ENCODE measurements around the gene OPCML. TPM values are rescaled to one million over a fixed set of nuclear protein-coding genes. Genes with fewer than 3 reads are reported as not detected.
A peak's percentile ranks its signal among the peaks of the same experiment; 100 is the strongest.

The OPCML gene
- total RNA-seq, 1 donor from 2014 or later = 0.10 TPM

DNA sequence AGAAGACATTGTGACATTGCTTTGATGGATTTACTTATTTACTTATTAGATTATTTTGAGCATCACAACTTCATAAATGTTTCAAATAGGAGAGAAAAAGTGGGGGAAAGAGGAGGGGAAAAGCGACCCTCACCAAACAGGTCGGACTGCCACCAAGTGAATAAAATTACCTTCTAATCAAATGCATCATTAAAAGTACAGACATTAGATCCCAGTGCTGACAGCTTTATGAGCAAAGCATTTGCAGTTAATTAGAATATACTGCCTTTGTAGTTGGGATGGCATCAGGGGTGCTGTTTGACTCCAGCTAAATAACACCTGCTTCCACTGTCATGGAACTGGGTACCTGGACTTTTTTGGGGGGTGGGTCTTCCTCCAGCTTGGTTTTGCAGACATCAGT is 299.6 kb downstream of the OPCML start:
- no peak for DNase-seq (ENCODE audit: low spot score)

DNA sequence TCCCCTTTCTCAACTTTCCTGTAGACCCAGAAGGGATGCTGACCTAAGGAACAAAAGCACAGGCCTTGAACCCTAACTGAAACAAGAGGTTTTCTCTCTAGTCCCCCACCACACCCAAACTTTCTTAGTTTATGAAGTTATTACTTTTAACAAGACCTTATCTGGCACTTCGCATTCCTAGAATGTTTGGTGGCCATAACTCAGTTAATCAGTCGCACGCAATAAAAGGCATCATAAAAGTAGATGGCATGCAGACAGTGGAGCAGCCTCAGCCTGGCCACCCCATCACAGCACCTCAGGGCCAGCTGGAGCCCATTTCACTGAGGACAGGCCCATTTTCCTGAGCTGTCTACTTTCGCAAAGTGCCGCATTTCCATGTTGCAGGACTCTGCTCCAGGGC is 301.9 kb downstream of the OPCML start:
- DNase-seq (ENCODE audit: low spot score) = no peak

DNA sequence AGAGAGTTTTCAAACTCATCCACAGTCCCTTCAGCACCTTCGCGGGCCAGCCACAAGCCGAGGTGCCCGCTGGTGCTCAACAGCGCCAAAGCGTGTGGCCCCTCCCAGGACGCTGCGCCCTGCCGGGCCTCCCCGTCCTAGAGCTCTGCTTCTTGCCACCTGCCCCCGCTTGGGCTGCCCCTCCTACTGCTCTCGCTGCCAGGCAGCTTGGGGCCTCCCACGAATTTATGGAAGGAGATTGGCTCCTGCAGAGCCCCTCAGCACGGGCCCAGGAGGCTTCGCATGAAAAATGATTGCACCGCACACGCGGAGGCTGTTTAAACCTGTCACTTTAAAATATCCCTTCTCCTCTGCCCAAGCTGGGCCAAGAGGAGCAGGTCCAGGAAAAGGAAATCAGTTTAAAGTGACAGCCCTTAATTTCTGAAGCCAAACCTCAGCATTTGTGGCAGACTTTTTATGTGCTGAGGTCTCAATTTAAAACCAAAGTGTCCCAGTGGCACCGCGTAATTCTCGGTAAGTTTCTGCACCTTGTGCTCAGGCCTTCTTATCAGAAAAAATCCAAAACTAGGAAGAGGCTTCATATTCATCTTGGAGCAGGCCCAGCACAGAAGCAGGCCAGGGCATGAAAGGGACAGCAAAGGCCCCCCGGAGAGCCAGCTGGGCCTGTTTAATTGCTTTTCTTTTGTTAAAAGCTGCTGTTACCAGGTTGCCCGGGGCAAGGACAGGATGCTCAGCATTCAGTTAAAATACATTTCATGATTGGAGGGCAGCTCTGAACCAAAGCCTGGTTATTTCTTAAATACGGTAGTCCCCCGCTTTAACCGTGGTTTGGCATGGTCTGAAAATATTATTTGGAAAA is 303.6 kb downstream of the OPCML start:
- no peak for DNase-seq (ENCODE audit: low spot score)

DNA sequence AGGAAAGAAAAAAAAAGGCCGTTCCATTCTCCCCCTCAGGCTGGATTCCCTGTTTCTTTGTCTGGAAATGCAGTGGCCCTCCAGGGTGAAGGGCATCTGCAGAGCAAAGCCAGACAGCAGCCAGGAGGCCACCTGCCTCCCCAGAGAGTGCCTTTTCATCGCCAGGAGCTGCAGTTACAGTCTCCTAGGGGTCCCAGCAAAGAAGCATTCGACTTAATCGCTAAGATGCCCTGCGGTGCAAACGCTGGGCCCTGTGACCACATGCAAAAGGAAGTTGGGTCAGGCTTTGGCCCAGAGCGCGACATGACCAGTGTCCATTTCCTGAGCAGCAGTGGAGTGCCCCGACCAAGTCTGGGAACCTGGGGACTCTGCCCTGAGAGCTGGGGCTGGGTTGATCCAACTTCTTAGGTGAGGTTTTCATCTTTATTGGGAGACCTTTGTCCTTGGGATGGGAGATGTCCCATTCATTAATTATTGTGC is 304.6 kb downstream of the OPCML start:
- DNase-seq (ENCODE audit: low spot score) = no peak

DNA sequence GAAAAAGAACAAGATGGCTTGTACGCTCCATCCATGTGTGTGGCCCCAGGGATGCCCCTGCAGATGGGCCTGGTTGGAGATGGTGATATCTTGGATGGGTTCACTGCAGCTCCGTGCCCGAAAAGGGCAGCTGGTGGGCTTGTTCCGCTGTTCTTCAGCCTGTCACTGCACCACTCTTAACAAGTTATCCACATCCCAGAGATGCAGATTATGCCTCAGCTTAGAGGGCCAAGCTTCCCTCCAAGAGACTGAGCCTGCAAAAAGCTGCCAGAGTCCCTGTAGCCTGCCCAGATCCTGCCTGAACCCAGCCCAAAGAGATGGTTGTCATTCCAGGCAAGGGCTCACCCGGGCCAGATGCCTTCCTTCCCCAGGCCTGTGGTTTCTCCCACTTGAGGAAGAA is 308.0 kb downstream of the OPCML start:
- DNase-seq (ENCODE audit: low spot score) = no peak

DNA sequence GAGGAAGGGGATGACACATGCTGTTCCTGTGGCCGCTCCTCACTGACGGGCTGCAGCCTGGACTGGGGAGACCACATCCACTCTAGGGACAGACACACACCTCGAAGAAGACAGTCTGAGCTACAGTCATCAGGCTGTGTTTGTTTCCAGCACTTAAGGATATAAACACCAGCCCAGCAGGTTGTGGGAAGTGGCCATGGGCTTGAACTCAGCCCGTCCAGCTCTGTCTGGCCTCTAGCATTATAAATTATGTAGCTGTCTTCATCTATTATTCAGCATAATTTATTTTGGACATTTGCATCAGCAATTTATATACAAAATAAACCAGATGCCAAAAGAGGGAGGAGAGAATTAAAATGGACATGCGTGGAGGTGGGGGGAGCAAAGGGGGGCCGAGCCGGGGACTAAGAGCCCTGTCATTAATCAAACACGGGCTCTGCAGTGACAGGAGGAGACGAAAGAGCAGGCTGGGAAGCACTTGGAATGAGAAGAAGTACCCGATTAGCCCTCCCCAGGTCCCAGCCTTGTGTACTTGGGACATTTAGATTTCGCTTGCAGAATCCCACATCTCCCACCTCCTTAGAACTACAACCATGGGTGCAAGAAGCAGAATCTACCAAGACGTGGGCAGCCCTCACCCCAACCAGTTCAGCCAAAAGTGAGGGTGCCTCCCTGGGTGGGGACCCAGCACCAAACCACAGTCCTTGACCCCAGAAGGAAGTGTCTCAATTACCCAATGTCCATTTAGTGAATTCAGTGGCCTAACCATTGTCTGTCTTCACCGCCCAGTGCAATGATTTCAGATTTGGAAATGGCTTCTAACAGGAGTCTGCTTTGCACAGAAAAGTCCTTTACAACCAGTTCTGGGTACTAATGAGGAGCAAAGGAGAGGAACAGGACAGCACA is 309.6 kb downstream of the OPCML start:
- DNase-seq (ENCODE audit: low spot score) = no peak

DNA sequence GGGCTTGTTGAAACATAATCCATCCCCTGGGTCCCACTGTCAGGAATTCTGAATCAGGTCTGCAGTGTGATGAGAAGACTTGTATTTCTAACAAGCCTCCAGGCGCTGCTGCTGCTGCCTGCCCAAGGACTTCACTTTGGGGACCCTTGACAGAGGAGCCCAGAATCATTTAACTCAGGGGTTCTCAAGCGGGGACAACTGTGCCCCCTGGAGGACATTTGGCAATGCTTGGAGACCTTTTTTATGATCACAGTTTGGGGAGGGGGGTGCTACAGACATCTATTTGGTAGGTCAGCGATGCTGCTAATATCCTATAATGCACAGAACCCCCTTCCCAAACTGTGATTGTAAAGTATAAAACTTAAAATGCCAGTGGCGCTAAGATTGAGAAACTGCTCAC is 312.8 kb downstream of the OPCML start:
- no peak for DNase-seq (ENCODE audit: low spot score)

DNA sequence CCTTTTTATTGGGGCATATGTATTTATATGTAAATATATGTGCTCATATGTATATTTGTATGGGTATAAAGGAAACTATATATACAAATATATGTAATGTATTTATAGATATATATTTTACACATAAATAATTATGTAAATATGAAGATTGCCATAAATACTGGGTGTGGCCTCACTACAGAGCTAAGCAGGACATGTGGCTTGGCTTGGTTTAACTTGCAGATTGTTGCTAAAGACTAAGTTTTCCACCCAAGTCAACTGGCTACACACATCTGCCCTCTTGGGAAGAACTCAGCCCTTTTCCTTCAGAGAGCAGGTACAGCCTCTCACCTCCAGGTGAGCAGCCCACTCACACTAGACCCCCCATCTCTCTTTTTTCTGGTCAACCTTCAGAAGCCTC is 315.5 kb downstream of the OPCML start:
- no peak for DNase-seq (ENCODE audit: low spot score)

DNA sequence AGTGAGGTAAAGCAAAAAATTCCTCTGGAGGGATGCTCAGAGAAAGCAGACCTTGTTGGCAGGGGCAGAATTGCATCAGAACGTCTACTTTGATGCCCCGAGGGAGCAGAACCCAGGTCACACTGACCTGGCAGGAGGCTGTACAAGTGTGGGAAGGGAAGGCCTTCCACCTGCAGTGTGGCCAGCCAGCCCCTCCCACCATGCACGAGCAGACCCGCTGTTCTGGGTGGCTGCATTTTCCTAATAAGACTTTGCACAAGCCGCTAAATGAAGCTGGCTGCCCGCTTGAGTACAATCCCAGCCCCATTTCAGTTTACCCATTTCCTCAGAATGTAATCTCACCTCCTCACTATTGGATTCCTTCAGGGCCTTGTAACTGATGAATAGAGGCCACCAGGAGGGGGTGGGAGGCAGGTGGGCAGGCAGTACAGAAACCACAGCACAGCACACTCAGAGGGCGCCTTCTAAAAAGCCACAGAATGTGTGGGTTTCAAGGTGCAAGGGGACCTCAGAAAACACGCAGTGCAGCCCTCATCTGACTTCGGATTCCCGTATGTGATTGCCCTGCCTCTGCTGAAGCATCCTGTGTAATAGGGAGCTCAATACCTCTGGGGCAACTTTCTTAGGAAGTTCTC is 316.6 kb downstream of the OPCML start:
- DNase-seq (ENCODE audit: low spot score) = no peak

DNA sequence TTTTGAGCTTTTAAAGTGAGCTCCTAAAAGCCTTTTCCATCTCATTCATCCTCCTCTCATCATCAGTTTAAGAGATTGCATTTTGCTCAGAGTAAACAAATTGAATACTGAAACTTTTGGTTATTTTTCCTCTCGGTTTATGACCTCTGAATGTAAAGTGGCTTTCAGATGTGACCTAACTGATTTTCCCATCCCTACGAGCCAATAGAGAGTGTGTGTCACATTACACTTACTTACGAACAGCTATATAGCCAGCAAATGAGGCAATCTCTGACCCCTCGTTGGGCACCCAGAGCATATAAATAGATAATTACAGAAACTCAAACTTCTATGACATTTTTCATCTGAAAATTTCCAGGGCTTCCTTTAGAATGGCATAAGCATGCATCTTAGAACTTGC is 317.7 kb downstream of the OPCML start:
- DNase-seq (ENCODE audit: low spot score) = no peak

DNA sequence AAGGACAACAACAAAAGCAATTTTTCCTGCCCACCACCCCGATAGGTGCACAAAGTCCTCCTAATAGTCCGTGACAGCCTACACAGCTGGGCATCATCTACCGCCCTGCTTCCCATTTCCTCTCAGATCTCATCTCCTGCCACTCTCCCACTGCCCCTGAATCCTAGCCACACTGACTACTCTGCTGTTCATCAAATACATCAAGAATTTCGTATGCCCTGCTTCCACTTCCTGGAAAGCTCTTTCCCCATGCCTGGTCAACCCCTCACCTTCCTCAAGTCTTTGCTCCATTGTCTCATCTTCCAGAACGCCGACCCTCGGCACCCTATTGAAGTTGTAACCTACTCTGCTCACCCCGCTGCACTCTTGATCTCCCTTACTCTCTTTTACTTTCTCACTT is 320.1 kb downstream of the OPCML start:
- DNase-seq (ENCODE audit: low spot score) = no peak

DNA sequence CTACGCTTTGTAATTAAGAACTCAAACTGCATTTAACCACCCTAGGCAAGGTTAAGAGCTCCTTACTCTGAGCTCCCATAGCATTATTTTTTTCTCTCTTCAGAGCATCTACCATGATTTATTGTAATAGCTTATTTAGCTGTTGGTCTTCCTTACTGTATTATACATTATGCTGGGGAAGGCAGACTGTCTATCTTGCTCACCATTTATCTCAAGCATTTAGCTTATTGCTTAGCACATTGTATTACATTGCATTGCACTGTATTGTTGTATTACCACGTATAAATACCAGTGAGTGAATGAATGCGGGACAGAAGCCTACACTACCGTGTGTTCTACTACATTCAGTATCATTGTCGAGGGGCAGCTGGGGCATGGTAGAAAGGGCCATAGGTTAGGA is 324.3 kb downstream of the OPCML start:
- DNase-seq (ENCODE audit: low spot score) = no peak

DNA sequence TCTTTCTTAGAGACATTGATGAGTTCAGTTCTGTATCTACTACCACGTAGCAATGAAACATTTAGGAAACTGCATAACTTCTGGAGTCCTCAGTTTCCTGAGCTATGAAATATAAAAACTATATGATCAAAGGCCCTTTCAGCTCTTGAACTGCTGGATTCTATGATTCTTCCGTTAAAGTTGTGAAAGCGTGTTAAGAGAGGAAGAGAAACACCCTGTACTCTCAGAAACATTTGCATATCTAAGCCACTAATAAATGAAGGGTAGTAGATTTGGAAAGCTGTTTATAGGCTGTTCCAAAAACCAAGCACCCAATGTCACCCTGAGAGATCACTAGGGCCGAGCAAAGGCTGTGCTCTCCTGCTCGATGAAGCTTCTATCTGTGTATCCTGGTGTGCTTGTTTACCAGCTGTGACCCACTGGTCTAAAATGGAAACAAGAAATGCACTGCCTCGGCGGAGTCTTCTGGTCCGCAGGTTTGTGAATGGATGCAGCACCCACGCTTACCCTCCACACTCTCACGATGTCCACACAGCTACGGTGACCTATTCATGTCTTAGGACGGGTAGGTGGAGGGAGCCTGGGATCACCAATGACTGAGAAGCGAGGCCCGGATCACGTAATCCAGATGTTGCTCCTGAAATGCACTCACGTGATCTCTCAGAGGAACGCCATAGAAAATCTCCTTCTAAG is 325.8 kb downstream of the OPCML start:
- no peak for DNase-seq (ENCODE audit: low spot score)

DNA sequence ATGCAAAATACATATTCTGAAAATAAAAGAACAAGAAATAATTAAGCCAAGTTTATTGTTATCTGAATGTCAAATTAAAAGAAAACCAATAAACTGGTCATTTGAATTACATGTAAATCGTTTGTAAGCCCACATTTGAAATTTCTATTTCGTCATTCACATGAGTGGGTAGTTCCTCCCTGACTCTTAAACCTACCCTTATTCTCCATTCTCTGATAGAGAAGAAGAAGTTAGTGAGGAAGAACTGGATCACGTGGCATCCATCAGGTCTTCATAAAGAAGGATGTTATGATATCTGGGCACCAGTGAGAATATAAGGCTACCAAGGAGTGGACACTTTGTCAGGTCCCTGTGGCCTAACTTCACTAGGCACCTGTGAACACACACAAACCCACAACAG is 328.1 kb downstream of the OPCML start:
- no peak for DNase-seq (ENCODE audit: low spot score)

DNA sequence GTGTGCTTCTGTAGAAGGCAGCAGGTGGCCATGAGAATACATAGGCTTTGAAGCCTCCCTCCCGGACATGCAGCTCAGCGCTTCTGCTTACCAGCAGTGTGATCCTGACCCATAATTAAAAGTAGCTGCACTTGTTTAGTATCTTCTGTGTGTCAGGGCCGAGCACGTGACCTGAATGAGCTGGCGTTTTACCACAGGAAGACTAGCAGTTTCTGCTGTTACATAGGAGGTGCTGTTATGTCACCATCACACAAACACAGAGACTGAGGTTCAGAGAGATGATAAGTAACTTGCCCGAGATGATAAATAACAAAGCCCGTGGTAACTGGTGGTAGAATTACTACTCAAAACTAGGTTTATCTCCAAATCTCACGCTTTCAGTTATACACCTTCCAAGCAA is 329.5 kb downstream of the OPCML start:
- DNase-seq (ENCODE audit: low spot score) = no peak

DNA sequence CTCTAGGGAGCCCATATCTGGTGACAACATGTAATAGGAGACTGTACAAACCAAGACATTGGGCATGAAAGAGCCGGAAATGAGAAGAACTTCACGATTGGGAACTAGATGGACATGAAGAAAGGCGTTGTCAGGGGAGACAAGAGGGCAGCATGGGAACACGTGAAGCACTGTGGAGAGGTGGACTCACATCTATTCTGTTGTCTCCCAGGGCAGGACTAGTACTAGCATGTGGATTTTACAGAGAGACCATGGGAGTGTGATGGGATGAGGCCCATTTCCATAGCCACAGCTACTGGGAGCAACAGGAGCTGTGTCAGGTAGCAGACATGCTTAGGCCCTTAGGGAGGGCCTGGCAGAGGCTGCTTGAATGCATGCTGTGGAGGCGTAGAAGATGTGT is 333.9 kb downstream of the OPCML start:
- no peak for DNase-seq (ENCODE audit: low spot score)

DNA sequence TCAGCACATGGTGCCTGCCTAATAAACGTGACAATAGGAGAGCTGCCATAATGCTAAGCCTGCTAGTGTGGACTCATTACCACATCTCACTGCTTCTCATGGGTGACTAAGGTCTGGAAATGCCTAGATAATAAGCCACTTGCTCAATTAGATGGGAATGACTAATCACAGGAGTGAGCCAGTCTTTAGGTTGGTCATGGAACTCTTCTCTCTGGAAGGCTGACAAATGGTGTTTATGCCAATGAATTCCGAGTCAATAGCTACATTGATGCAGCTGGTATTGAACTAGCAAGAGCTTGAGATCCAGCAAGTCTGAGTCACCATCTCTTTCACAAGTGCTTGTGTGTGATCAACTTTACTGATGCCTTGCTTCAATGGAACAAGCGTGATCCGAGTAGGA is 334.9 kb downstream of the OPCML start:
- no peak for DNase-seq (ENCODE audit: low spot score)

DNA sequence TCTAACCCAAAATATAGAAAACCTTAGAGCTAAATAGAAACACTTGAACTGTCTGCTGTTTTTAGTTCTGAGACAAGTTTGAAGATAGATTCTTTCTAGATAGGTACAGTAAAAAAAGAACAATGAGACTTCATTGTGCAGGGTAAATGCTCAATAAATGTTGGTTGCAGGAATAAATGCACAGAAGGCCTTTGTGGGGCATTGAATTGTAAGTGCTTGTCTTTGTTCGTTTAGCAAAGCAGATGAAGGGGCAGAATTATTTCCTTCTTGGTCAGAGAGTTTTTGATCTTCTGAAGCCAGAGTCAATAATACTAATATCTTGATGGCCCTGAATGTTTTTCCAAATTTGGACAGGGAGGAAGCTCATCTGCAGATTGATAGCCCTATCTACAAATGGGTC is 340.4 kb downstream of the OPCML start:
- DNase-seq (ENCODE audit: low spot score) = no peak

DNA sequence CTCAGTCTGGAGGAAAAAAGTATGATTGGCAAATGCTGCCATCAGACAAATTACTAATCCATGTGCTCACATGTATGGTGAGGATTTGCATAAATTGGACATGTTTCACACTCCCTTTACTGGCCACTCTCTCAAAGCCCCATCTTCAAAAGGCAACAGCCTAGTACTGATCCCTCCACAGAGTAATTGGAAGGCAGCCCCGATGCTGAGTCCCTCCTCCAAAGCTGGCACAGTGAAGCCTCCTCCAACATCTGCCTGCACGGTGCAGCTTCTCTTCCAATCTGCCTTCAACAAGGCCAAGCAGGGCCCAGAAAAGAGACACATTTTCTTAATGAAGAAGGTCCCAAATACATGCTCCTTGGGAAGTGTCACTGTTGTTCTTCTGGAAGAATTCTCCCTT is 350.6 kb downstream of the OPCML start:
- no peak for DNase-seq (ENCODE audit: low spot score)

DNA sequence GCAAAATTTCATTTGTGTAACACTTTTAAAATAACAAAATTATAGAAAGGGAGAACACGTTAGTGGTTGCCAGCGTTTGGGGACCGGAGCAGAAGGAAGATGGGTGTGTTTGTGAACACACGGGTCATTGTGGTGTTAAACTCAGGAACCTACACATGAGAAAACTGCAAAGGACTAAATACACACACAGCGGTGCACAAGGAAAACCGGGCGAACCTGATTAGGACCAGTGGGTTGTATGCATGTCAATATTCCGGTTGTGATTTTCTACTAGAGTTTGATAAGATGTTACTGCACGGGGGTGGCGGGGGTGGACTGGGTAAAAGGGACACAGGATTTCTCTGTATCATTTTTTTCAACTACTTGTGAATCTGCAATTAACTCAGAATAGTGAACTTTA is 351.2 kb downstream of the OPCML start:
- peak; percentile 62 for DNase-seq (ENCODE audit: low spot score)

DNA sequence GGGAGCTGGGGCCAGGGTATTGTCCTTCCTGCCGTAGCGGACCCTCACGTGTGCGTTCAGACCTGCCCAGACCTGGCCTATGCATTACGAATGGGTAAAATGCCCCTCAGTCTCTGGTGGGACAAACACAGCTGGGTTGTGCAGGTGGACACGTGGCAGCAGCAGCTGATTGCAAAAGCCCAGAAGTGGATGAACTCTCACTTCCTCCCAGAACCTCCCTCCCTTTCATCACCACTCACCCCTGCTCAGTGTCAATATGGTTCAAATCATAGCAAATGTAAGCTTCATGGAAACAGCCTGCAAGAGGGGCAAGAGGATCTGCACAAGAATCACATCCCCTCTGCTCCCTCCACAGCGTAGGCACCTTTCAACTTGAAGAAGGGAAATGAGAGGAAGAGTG is 352.1 kb downstream of the OPCML start:
- no peak for DNase-seq (ENCODE audit: low spot score)

DNA sequence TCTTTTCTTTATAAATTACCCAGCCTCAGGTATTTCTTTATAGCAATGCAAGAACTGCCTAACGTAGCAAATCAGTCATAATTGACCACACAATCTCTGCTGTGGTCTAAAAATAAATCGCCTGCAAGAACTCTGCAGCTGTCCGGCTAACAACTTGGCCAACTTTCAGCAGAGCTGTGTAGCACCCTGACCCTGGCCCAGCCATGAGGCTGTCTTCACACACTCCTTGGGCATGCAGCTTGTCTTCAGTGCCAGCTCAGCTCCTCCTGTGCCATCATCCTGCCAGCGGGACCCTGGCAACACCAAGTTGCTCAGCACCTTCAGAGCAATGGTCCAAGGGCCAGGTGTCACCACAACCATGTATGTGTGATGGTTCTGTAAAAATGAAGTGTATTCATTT is 355.6 kb downstream of the OPCML start:
- no peak for DNase-seq (ENCODE audit: low spot score)
